CD4-positive, alpha-beta T cell treated with Interleukin-2 at 100 ng/mL for 4 hours (primary cell): ENCODE results near the gene ANXA9.

Source experiments
- DNase-seq: peaks from one replicate; pipeline ENCODE4 v3.0.0-alpha.2; 2020; ENCODE audit warnings: low spot score

The ANXA9 gene, protein sequence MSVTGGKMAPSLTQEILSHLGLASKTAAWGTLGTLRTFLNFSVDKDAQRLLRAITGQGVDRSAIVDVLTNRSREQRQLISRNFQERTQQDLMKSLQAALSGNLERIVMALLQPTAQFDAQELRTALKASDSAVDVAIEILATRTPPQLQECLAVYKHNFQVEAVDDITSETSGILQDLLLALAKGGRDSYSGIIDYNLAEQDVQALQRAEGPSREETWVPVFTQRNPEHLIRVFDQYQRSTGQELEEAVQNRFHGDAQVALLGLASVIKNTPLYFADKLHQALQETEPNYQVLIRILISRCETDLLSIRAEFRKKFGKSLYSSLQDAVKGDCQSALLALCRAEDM

DNA sequence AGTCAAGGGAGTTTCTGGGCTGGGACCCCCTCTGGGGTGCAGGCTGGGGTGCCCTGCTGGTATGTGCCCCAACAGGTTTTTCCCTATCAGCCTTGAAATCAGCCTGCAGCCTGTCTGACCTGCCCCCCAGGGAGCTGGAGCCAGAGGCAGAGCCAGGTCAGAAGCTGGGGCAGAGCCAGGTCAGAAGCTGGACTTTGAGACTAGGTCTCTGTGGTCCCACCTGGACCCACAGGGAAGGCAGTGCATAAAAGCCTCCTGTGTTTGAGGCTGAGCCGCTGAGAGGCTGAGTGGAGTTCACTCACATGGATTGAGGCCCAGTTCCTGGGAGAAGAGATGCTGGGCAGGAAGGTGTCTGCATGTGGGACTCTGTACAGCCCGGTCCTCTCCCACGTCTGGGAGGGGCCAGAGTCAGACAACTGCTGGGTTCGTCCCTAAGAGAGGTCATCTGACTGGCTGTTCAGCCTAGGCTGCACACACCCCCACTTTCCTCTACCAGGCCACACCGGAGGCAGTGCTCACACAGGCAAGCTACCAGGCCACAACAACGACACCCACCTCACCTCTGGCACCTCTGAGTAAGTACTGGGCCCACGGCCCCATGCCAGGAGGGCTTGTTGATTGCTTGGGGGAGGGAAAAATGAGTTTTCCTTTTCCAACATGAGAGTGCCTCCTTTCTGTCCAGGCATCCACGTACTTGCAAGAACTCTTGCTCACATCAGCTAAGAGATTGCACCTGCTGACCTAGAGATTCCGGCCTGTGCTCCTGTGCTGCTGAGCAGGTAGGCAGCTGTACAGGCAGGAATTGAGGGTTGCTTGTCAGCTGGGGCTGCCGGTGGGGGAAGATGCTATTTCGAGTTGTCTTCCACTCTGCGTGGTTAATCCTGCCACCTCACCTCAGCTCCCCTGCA lies at the start of gene ANXA9:
Gene ANXA9, plus strand, starts transcription at position 488 of the 908 bp plus-strand sequence. CDS start 814 bp downstream, outside the sequence.
- no peak for DNase-seq

DNA sequence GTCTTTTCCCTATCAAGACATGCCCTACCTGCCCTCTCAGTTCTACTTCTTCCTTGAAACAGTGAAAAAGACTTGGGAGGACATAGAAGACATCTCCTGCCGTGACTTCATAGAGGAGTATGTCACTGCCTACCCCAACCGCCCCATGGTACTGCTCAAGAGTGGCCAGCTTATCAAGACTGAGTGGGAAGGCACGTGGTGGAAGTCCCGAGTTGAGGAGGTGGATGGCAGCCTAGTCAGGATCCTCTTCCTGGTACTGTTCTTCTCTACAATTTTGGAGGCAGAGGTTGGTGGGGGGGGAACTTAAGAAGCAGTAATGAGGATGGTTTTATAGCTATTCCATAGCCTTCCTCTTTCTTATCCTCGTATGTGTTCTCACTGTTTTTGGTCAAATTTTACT lies 37.2 kb upstream of the ANXA9 start:
- no peak for DNase-seq

DNA sequence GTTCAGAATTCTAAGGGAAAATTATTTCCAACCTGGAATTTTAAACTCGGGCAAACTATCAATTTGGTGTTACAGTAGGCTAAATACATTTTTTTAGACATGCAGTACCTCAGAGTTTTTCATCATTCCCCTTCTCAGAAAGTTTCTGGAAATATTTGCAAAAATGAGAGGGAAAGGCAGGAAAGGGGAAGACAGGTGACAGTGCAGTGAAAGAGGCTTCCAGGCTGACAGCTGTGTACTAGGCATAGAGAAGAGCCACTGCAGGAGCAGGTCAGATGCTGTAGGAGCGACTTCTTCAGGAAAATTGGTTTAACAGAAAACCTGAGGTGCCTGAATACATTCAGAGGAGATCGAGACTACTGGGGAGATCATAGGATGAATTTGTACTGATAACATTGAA lies 27.4 kb upstream of the ANXA9 start:
- DNase-seq = no peak

DNA sequence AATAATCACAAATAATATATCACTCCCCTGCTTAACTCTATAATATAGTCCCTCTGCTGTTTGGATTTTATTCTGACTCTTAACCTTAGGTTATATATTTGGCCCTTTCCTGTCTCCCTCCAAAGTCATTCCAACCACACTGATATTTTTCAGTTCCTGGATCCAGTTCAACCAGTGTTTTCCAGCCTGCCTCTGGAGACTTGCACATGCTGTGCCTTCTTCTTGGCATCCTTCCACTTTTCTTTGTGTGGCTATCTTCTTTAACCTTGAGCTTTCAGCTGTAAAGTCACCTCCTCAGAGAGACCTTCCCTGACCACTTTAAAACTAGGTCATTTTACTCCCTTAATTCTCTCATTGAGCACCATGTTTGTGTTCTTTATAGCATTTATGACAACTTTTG lies 26.8 kb upstream of the ANXA9 start:
- no peak for DNase-seq

DNA sequence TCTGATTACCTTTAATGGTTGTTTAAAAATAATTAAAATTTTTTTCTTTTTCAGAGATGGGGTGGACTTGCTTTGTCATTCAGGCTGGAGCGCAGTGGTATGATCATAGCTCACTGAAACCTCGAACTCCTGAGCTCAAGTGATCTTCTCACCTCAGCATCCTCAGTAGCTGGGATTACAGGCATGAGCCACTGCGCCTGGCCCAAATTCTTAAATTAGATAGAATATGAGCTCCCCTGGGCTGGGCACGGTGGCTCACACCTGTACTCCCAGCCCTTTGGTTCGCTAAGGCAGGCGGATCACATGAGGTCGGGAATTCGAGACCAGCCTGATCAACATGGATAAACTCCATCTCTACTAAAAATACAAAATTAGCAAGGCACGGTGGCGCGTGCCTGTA lies 24.4 kb upstream of the ANXA9 start:
- DNase-seq = no peak

DNA sequence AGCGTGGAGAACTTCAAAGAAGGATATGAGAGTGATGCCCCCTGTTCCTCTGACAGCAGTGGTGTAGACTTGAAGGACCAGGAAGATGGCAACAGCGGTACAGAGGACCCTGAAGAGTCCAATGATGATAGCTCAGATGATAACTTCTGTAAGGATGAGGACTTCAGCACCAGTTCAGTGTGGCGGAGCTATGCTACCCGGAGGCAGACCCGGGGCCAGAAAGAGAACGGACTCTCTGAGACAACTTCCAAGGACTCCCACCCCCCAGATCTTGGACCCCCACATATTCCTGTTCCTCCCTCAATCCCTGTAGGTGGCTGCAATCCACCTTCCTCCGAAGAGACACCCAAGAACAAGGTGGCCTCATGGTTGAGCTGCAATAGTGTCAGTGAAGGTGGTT lies 21.4 kb upstream of the ANXA9 start:
- DNase-seq = no peak

DNA sequence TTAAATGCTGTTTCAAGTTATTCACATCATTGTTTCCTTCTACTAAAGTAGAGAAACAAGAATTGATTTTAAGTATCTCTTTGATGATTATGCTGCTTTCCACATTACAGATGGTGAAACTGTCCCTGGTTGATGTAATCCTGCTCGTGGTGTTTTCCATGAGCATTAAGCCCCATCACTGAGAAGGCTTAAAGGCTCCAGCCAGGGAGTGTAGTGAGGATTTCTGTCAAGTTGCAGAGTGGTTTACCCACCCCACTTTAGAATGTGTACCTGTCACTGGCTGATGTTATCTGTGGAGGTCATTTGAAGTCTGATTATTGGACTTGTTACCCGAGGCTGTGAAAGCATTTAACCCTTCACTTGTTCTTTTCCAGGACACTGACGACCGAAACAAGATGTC lies 20.3 kb upstream of the ANXA9 start:
- no peak for DNase-seq

DNA sequence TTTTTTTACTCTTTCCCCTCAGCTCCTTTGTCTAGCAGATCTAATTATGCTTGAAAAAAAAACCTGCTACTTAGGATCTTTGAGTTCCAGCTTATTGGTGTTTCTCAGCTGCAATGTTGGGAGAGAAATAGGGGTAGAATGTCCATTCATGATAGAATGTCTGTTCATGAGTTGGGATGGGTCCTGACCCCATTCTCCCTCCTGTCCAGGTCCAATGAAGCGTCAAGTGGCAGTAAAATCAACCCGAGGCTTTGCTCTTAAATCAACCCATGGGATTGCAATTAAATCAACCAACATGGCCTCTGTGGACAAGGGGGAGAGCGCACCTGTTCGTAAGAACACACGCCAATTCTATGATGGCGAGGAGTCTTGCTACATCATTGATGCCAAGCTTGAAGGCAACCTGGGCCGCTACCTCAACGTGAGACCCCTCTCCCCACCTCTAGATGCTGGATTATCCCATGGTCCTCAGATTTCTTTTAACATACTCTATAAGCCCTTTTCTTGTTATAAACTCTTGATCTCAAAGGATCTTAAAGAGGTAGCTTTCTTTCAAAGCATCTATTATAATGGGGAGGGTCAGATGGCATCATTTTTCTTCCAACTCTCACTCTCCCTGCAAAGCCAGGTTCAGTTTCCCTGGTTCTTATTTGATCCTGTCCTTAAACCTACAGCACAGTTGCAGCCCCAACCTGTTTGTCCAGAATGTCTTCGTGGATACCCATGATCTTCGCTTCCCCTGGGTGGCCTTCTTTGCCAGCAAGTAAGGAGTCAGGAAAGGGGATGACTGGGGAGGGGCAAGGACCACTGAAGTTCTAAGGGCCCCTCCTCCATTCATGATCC lies 18.6 kb upstream of the ANXA9 start:
- no peak for DNase-seq

DNA sequence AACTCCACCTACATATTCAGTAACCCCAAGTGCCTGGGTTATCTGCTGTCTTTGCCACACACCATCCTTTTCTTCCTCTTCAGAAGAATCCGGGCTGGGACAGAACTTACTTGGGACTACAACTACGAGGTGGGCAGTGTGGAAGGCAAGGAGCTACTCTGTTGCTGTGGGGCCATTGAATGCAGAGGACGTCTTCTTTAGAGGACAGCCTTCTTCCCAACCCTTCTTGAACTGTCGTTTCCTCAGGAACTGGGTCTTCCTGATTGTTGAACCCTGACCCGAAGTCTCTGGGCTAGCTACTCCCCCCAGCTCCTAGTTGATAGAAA lies 18.0 kb upstream of the ANXA9 start:
- DNase-seq = no peak

DNA sequence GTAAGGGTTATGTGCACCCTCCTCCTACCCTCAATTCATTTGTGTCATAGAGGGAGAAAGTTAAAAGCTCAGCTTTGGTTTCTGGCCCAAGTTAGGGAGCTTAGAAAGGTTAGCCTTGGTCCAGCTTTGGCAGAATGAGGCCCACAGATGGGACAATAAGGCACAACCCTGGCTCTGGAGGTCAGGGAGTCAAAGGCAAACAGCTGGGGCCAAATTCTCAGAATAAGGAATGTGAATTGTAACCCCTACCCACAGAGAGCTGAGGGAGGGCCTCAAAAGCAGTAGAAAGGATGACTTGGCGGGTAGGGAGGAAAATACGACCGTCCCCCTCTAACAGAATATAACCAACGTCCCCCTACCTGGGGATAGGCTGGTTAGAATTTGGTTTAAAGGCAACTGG lies 16.5 kb upstream of the ANXA9 start:
- no peak for DNase-seq

DNA sequence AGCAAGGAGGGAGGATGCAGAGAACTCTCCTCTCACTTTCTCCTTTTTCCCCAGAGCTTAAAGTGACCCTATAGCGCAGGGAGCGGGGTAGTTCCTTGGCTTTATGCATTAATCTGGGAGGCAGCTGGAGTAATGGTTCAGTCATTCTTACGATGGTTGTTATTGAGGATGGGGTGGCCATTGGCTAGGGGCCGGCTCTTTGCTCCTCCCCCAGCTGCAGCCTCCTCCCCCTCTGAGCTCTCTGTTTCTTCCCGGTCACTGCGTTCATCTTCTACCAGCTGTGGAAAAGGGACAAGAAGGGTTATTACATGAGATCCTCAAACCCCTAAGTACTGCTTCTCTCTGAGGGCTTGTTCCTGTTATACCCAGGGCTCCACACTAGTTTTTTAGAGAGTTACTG lies 16.1 kb upstream of the ANXA9 start:
- no peak for DNase-seq

DNA sequence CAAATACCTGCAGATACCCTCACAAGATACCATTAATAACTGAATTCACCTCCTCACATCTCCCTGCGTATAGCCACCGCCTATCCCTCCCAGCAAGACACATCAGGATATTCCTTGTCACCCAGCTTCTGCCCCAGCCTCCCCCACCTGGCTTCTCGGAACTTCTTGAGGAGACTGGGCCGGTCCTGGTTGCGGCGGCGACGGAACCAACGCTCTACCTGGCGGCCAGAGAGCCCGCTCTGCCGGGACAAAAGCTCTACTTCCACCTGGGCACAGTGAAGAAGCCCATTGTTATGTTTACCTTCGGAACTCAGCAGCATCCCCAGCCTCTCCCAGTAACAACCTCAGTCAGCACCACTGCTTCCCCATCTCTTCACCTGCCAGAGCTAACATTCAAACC lies 14.2 kb upstream of the ANXA9 start:
- no peak for DNase-seq

DNA sequence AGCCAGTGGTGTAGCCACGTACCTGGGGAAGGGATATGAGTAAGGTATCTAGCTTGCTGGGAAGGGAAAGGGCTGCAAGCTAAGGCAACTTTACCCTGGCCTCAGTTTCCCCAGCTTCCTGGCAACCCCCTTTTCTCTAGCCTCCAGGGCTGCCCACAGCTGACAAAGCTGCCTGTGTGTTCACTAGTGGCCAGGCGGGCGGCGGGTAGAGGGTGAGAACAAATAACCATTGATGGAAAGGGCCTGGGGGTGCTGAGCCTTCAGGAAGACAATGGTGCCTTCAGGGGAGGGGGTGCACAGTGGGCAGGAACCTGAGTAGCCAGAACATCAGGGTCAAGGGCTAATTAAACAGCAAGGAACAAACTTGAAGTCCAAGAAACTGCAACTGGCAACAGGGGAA lies 13.6 kb upstream of the ANXA9 start:
- no peak for DNase-seq

DNA sequence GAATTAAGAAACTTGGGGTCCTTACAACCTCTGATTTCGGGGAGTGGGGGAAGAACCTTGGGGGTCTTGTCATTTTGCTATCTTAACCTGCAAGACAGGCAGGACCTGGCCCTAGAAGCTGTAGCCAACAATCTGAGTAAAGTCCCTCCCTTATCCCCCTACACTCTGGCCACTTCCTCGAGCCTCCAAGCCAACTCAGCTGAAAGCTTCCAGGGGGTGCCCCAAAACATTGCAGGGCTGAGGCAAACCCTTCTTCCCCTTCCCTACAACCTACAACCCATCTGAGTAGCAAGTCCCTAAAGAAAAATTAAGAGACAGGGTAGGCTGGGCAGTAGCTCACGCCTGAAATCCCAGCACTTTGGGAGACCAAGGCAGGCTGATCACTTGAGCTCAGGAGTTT lies 12.5 kb upstream of the ANXA9 start:
- no peak for DNase-seq

DNA sequence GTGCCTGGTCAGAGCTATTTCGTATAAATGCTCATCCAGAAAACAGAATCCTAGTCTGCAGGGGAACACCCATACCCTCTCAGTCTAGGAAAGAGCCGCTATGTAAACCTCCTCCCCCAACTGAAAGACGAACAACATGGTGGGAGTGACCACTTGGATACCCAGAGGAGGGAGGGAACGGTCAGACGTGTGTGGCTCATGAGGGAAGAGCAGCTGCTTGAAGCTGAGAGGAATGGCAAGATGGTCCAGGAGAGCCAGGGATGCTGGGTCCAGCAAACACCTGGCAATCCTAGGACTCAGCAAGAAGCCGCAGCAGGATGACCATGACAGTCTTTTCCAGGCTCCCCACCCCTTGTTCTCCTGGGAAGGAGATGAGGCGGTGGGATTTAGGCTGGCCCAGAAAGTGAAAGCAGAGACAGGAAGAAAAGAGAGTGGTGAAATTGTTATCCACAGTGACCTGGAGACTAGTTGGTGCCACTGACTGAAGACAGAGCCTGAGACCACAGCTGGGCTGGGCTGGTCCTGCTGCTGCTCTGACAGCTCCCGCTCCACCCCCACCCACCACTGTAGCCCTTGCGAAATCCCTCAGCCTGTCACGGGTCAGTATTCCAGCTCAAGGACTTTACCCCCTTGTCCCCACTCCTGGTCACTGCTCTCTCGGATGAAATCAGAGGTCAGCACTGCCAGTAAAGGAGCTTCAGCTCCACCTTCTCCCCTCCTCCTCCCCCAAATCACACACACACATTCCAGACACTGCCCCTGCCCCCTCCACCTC lies 11.1 kb upstream of the ANXA9 start:
- DNase-seq = no peak

DNA sequence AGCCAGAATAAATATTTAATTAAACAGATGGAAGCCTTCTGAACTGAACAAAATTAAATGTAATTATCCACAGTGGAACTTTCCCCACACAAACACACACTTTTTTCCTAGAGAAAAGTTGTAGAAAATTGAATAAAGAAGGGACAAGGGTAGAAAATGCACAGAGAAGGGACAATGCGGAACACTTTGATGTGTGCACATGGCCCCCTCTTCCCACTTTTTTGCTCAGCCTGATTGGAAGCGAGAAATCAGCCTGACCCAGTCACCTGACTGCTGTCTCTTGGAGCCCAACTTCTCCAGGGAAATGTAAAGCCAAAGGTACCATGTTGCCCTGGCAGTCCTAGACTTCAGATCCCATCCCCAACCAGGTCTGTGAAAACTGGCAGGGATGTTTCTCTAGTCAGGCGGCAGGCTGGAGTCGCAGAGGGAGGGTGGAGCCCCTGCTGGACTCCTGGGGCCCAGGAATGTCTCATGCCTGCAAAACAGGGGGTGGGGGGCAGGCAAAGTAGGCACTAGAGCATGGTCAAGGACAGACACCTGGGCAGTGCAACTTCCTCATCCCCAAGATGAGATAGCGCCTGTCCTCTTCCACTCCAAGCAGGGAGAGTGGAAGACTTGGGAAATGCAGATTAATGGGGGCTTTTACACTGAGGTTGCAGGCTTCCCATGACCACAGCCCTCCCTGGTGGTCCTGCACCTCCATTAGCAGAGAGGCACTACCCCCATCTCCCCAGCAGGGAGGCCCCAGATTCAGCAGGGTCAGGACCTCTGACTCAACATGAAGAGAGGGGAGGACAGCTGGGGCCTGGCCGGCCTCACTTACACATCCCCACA lies 10.3 kb upstream of the ANXA9 start:
- DNase-seq = no peak

DNA sequence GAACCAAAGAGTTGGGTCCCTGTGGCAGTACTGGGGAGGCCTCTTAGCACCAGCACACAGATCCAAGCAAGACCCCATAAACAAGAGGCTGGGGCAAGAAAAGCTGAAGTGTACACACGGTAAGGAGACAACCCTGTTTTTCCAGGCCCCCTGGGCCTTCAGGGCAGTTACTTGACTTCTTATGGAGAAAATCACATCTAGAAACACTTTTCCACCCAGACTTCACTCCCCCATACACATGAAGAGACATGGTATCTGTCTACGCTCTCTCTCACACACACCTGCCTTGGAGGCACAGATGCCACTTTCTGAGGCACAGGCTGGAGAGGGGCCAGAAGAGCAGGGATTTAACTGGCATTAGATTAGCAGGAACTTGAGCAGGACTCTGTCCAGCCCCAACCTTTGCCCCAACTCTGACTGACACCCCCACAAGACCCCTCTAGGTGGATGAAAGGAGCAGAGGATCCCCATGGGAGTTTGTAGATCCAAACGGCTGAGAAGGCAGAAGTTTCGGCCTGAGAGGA lies 9.6 kb upstream of the ANXA9 start:
- DNase-seq = no peak

DNA sequence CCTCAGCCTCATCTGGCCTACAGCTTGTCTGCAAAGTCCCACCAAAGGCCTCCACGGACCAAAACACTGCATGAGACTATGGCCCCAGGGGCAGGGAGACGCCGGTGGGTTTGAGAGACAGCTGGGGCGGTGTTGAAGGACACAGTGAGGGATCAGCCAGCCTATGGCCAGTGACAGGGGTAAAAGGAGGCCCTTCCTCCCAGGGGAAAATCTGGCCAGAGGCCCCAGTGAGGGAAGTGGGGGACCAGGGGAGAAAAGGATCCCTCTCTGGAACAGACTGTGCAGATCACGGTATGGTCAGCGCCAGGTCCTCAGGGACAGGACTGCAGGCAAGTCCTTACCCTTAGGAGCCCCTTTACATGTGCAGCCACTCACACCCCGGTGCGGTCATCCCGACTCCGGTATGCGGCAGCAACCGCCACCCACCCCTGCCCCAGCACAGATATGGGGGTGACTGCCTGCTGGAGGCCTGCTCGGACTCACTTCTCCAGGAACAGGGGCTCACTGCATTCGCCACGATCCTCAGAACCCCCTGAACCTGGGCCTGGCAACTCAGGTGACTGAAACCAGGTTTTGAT lies 8.7 kb upstream of the ANXA9 start:
- no peak for DNase-seq

DNA sequence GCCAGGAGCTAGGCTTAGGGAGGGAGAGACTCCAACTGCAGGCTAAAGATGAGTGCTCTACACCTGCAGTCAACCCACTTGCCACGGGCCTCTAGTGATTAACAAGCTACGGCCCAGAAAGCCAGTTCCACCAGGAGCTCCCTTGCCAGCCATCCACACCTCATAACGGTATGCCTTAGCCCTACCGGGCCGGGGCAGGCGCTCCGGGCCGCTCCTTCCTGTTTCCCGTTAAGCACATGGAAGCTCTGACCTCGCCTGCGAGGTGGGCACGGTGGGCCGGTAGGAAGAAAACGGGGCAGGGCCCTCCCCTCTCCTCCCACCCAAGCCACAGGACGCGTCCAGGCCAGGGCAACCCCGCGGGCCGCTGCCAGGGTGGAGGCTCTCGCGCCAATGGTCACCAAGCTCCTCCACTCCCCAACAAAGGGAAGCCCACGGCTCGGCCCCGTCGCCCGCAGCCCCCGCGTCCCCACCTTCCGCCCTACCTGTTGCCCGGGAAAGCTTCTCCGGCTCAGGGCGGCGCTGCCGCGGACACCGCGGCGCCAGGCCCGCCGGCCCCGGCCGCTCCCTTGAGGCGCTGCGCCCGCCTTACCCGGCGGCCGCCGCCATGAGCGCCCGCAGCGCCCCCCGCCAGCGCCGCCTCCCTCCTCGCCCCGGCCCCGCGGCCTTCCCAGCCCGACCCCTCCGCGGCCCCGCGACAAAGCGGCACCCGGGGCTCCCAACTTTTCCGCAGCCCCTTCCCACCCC lies 8.1 kb upstream of the ANXA9 start:
- peak; percentile 36 for DNase-seq
